HG02610 (cell line): Measurements from ENCODE around the gene RIPPLY2.
"Not testable (repeated sequence)": the region's sequence is repeated elsewhere in the genome, so short reads cannot be mapped to it uniquely, and the experiment has no call there.

Source experiments
- ATAC-seq: cut with Tn5 transposase; IDR thresholded peaks from one replicate; pipeline ENCODE4 v1.9.1; 2021; ENCODE audit warnings: mild to moderate bottlenecking, moderate library complexity; ENCODE audit not compliant: unreplicated experiment

RIPPLY2 gene, protein sequence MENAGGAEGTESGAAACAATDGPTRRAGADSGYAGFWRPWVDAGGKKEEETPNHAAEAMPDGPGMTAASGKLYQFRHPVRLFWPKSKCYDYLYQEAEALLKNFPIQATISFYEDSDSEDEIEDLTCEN

DNA sequence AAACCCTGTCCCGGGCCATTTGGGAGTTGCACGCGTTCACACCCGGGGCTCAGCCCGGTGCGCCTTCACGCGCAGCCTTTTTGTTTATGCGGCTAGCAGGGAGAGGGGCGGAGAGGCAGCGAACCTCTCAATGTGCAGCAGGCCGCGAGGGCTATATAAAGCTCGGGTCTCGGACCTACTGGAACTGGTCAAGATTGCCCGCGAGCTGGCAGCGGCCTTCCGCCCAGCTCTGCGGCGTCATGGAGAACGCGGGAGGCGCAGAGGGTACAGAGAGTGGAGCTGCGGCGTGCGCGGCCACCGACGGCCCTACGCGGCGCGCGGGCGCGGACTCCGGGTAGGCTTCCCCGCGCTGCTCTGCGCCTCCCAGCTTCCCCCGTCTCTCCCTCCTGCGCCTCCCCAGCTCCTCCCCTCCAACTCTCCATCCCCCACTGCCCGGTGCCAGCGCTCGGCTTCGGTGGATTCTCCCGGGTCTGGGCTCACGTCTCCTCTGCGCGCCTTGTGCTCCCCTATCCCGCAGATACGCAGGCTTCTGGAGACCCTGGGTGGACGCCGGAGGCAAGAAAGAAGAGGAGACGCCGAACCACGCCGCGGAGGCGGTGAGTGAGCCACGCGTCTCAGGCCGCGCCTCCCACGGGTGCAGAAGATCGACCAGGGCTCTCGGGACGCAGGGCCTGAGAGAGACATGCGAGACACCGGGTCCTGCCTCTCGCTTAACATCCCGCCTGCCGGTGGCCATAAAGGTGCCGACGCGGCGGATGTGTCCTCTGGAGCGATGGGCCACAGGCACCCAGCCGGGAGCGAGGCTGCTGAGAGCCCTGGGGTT, at the start of gene RIPPLY2:
TSS of gene RIPPLY2 (plus strand) at position 183 of the 823 bp plus-strand sequence. CDS start at position 240, 57 bp downstream.
- ATAC-seq = peak; percentile 60

DNA sequence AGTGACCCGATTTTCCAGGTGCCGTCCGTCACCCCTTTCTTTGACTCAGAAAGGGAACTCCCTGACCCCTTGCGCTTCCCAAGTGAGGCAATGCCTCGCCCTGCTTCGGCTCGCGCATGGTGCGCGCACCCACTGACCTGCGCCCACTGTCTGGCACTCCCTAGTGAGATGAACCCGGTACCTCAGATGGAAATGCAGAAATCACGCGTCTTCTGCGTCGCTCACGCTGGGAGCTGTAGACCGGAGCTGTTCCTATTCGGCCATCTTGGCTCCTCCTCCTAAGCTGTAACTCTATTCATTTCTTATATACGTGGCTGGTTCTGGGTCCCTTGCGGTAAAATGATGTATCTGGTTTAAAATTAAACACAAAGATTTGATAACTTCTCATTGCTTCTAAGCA, 49.7 kb upstream of the RIPPLY2 start:
- ATAC-seq = not testable (repeated sequence)

DNA sequence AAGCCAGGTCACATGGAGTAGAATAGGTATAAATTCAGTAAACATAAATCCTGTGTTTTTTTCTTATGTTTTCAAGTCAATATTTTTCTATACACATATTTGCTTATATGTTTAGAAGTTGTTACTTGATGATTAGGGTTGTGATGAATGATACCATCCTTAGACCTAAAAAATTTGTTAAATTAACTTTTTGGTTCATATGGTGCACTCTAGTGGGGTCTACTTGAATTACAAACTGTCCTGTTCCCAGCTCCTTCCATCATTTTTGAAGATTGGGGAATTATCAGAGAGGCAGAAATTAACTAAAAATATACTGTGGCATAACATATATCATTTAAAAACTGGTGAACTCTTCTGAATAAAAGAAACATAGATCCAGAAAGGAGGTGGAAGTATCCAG, 48.3 kb upstream of the RIPPLY2 start:
- no peak for ATAC-seq

DNA sequence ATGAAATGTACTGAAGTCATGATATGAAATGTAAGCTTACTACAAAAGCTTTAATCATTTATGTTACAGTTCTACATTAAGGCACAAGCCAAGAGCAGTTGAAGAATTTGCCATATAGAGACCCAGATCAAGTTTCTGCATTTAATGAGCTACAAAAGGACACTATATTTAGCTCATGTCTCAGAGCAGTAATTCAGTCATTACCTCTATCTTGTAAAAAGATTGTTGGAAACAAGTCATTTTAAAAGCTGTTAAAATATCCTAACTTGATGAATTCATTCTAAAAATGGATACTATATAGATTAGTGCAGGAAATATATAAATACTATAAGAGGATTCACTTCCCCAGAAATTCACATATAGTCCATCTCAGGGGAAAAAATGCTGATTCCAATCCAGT, 45.2 kb upstream of the RIPPLY2 start:
- no peak for ATAC-seq

DNA sequence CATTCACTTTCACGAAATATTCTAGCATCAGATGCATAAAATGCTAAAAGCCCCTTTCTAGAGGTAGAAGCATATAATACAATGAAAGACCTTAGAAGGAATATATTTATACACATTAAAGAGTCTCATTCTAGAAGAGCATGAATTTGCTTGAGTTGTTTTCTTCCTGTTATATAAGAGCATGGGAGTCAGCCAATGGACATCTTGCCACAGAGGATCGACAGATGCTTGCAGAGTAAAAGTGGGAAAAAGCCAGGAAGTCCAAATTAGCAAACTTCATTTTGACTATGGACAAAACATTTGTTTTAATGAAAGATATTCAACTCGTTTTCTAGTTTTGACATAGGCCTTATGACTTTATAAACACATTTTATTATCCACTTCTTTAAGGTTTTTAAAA, 44.2 kb upstream of the RIPPLY2 start:
- no peak for ATAC-seq

DNA sequence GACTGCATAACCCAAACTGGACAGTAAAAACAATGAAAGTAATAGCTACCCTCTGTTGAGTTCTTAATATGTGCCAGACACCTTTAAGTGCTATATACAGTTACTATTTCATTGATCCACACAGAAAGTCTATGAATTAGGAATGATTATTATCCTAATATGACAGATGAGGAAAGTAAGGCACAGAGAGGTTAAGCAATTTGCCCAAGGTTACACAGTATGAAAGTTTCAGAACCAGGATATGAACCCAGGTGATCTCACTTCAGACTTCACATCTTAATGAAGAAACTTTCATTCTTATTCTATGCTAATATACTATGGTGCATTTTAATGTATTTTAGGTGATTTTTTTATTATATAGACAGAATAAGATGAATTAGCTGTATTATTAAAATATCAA, 40.6 kb upstream of the RIPPLY2 start:
- no peak for ATAC-seq

DNA sequence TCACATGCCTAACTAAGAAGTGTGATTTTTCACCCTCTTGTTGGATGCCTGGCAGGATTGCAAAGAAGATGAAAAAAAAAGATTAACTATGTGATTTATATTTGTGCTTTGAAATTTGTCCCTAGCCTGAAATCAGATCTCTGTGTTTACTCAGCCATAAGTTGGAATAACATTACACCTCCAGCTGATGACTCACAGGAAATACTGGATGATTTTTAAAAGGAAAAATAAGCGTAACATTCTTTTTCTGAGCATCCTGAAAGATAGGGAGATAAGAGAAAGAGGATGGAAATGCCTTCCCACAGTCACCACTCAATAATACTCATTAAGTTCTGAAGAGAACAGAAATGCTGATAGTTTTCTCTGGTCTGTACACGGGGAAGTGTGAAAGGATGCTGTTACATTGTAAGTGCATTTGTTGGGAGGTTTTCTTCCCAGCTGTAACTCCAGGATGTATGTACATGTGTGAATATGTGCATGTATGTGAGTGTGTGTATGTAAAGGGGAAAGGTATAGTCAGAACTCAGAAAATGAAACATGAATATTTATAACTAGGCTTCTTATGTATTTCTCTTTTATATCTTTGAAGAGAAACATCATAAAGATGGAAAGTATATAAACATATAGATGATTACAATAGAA, 37.4 kb upstream of the RIPPLY2 start:
- ATAC-seq = no peak

DNA sequence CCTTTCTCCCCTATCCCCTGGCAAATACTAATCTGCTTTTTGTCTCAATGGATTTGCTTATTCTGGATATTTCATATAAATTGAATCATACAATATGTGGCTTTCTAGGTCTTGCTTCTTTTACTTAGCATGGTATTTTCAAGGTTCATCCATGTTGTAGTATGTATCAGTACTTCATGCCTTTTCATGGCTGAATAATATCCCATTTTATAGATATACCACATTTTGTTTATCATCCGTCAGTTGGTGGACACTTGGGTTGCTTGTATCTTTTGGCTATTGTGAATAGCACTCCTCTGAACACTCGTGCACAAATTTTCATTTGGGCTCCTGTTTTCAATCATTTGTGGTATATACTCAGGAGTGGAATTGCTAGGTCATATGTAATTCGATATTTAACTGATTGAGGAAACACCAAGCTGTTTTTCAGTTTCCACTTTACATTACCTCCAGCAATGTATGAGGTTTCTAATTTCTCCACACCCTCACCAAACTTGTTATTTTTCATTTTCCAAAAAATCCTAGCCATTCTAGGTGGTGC, 30.5 kb upstream of the RIPPLY2 start:
- no peak for ATAC-seq

DNA sequence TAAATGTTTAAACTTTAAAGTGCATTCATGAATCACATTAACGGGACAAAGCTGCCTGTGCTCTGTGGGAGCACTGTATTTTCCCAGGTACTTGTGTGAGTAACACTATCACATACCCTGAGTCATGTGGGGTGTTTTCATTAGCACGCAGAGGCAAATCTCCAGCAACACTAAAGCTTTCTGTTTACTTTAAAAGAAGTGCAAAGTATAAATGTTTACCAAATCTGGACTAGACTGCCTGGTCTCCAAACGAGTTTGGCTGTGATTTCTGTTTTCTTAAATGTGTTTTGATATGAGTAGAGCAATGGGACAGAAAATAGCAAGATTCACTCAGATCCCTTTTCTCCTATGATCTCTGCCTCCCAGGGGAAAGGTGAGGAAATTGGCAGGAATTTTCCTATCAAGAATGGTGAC, 28.8 kb upstream of the RIPPLY2 start:
- ATAC-seq = no peak

DNA sequence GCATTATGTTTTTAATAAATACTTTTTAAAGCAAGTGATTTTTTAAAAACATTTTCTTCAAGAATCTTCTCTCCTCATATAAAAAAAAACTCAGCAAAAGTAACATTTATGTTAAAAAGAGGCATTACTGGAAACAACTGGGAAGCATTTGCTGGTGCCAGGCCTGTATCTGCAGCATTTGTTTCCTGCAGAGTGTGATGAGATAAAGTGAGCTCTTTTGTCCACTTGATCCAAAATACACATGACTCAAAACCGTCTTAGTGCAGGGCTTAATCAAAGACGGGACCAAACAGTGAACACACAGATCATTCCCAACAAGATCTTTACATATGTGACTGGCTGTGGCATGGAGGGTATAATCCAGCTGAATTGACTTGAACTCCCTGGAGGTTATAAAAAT, 28.3 kb upstream of the RIPPLY2 start:
- ATAC-seq = no peak

DNA sequence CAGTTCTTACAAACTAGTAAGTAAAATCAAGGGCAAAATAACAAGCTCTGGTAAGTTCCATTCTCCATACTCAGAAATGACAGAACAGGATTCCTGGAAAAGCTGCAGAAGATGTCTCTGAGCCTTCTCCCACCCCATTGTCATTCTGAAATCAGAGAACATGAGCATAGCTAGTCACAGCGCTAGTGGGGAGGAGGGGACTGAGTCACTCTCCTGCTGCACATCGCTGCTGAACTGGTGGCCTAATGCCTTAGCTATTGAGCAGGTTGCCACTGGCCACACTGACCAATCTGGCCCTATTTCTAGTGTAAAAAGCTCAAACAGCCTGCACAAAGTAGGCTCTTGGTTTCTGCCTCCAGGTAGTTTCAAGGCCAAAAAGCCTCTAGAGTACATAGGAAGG, 26.1 kb upstream of the RIPPLY2 start:
- ATAC-seq = no peak

DNA sequence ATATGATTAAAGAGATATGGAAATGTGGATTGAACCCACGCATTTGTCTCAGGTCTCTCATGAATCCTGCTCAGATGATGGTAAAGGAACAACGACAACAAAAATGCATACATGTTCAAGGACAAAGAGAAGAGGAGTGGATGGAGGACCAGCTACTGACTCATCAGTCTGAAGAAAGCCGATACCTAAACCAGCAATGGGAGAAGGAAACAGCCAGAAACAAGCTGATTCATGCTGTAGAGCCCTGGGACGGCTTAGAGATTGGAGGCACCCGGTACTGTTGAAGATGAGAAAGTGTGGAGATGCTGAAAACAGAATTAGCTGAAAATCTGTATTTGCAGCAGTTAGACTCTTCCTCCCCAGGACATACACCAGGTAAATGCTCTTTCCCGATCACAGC, 14.4 kb upstream of the RIPPLY2 start:
- ATAC-seq = no peak

DNA sequence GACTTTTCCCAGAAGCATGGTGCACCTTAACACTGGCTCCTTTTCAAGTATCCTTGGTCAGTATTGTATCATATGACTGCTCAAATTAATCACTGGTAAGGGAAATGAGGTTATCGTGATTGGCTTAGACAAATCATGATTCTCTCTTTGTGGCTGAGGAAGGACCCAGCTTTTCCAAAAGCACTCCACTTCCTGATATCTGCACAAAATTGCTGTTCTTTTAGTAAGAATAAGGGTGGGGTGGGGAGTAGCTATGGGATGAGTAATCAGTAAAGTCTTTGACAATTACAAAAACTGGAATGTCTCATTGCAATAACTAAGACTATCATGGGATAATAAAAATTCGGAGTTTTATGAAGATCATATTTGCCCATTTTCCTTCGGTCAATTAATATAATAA, 9.0 kb upstream of the RIPPLY2 start:
- ATAC-seq = no peak

DNA sequence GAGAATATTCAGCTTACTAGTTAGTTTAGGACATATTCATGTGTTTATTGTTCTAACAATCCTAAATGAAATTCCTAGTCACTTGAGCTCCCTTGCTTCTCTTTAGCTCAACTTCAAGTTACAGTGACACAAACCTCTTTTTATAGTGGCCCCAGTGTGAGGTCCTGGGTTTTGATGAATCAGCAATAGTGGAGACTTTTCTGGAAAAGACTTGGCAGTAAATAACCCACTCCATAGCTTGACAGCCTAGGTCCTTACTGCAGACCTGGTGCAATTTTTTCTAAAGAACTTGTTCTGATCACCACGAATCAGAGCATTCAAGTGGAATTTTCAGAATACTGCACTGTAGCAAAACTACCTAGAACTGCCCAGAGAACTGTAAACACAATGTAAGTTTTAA, 6.9 kb upstream of the RIPPLY2 start:
- ATAC-seq = no peak

DNA sequence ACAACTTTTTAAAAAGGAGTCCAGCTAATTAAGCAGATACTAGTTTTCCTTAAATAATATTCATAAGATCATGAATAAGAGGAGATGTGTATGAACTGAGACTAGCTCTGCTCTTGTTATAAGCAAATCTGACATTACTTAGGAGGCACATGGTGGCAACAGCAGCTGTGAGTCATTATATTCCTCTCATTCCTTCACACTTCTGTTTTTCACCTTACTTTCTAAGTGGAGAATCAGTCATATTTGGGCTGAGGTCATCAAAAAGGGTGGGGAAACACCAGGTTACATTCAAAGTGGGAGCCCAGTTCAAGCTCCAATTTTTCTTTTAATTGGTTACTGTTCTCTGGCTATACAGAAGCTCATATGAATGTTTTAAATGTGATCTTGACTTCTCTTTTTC, 6.0 kb upstream of the RIPPLY2 start:
- peak; percentile 96 for ATAC-seq

DNA sequence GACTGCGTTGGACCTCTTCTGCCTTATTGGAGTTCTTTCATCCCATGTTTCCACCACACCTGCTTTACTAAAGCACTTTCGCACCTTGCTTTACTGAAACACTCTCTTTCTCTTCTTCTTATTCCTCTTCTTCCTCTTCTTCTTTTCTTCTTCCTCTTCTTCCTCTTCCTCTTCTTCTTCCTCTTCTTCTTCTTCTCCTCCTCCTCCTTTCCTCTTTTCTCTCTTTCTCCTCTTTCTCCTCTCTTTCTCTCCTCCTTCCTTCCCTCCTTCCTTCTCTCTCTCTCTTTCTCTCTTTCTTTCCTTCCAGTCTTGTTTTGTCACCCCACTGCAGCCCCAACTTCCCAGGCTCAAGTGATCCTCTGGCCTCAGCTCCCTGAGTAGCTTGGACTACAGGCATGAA, 4.0 kb upstream of the RIPPLY2 start:
- no peak for ATAC-seq

DNA sequence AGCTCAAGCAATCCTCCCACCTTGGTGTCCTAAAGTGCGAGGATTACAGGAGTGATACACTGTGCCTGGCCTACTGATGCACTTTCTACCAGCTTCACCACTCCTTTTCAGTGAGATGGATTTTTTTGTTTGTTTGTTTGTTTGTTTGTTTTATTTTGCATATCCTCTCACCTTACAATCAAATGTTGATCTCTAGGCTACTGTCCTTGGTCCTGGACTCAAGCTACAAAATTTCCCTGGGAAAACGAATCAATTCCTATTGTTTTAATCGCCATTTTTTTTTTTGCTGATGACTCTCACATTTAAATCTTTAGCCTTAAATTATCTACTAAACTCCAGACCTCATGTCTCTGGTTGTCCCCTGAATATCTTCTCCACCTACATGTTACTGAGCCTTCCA, 3.5 kb upstream of the RIPPLY2 start:
- ATAC-seq = no peak

DNA sequence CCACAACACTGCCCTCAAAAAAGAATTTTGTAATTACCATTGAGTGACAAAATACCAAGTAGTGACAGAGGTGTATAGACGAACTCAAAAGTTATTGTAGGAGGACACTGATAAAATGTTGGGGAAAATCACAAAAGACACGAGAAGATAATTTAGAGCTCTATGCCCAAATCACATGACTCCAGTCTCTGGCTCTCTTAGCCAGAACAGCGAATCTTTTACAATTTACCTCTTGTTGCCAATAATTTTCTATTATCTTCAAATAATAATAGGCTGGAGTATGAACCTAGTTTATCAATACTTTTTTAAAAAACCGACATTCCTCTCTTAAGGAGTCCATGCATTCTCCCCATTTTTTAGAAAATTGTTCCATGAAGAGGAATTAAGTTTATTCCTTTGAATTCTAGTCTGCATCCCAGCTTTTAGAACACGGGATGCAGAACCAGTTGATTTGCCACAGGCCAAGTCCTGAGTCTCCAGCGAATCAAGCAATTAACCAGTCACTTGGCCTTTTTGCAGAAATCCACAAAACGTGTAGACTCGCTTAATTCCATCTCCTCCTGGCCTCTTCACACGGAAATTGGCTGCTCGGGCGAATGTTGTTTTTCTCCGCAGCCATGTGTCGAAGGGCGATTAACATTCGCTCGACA, 507 bp upstream of the RIPPLY2 start:
- no peak for ATAC-seq

DNA sequence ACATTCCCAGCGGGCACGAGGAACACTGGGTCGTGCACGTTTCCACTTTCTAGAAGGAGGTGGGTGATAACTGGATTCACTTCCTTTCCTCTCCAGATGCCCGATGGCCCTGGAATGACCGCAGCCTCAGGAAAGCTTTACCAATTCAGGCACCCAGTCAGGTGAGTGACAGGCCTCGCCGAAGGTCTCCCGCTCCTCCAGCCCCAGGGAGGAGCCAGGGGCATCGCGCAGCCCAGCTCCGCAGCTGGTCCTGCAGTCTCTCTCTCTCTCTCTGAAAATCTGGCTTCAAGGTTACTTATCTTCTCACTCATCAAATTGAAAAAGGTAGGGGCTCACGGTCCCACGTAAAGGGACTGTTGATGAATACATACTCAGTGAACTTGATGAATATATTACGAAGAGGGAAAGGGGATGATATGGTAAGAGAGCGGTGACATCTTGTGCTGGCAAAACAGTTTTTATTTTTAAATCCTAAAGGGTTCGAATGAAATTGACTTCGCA, 891 bp downstream of the RIPPLY2 start:
- no peak for ATAC-seq

DNA sequence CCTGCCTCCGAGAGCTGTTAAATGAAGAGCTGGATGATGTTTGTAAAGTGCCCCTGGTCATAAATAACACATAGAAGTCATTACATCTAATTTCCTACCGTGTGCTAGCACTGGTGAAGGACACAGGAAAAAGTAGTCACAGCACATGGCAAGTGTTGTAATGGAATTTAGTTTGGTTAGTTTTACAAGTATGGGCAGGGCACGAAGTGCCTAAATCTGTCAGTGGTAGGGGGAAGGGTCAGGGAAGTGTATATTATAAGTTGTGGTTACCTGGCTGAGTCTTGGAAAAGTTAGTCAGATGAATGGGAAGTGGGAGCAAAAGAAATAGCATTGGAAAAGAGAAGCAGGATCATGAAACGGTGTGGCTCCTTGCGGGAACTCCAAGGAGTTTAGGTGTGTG, 1.6 kb downstream of the RIPPLY2 start:
- no peak for ATAC-seq
